GM19099 (cell line): ENCODE results near the gene PARK7.

Experiments used
- POLR2A ChIP-seq: IDR thresholded peaks from 3 replicates; pipeline ENCODE4 v1.6.1; 2011; ENCODE audit warnings: low read depth; ENCODE audit not compliant: insufficient read length; ENCODE audit errors: extremely low read depth

Gene PARK7

DNA sequence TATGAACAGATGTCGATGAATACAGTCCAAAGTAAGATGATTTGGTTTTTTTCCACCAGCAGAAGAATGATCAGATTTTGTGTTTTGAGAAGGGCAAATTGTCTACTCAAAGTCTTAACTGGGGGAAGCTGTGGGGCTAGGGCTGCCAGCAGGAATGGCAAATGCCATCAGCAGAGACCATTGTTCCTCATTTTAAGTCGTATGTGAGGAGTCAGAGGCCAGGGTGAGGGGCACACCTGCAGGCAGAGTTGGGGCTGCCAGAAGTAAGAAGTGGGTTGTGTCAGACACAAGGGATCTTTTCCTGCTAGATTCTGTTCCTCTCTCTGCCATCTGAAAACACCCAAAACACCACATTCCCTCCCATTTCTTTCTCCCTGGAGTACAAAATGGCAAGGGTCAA lies 8.7 kb downstream of the PARK7 start:
- TF ChIP-seq POLR2A, result no peak

DNA sequence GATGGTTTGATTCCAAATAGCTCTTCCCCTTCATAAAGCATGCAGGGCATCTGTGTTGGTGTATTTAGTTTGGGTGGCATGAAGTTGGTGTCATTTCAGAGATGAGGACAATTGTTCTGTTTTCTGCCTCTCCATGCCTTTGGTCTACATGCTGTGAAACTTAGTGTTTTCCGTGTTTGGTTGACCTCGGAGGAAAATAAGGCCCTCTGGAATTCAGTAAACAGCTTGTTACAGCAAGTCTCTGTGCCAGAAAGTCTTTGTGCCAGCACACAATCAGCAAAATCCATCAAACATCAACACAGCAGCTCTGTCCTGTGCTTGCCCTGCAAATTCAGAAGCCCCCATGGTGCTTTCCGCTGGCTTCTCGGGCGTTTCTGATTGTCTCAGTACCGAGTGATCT lies 9.5 kb downstream of the PARK7 start:
- no peak for TF ChIP-seq POLR2A

DNA sequence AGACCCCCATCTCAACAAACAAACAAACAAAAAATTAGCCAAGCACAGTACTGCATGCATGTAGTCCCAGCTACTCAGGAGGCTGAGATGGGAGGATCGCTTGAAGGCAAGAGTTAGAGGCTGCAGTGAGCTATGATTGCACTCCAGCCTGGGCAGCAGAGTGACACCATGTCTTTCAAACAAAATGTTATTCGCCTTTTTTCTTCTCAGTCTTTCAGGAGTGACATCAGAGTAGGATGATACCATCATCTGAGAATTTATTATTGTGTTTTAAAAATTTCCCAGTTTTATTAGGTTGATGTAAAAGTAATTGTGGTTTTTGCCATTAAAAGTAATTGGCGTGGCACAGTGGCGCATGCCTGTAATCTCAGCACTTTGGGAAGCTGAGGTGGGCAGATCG lies 10.8 kb downstream of the PARK7 start:
- TF ChIP-seq POLR2A, result no peak

DNA sequence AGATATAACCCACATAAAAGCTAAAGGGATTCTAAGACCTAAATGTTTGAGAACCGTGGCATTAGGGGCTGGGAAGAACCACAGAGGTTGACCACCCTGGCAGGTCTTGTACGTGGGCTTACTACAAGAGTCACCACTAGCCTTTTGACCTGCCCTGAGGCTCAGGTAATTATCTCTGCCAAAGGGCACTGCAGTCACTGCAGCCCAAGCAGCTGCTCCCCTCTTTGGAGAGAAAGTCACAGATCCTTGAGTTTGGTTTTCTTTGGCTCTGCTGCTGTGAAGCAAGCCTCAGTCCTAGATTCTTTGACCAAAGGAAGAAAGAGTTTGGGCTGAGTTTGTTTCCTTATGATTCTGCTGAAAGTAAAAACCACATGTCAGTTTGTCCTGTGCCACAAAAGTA lies 11.6 kb downstream of the PARK7 start:
- no peak for TF ChIP-seq POLR2A

DNA sequence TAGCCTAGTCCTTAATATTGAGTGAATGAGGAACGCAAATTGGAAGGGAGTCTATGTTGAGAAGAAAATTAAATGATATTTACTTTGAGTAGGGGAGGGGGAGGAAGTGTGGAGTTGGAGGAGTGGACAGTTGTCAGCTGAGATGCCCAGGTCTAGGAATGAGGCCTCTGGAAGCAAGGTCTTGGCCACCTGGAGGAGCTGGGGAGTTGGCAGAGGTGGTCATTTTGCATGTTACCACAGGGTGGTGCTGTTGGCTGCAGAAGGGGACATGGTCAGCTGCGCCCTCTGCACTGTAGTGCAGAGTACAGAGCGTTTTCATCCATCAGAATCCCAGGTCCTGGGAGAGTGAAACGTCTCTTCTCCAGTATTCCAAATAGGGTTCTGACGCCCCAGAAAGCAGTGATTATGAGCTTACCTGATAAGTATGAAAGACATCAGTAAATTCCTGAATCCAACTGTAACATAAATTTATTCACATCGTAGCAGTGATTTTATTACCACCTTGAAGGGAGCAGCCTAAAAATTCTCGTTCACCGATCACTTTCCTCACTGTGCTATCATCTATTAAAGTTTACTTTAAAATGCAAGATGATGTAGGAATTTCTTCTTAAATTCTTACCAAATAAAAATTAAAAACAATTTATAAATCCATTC lies 13.8 kb downstream of the PARK7 start:
- TF ChIP-seq POLR2A, result no peak

- TF ChIP-seq POLR2A, result no peak
Measured at GRCh38 chr1:7980984-7981383, 19.5 kb downstream of the PARK7 start.

- no peak for TF ChIP-seq POLR2A
Measured at GRCh38 chr1:7983086-7983778, 21.7 kb downstream of the PARK7 start.

- TF ChIP-seq POLR2A, result no peak
Measured at GRCh38 chr1:7984811-7985210, 23.3 kb downstream of the PARK7 start.

DNA sequence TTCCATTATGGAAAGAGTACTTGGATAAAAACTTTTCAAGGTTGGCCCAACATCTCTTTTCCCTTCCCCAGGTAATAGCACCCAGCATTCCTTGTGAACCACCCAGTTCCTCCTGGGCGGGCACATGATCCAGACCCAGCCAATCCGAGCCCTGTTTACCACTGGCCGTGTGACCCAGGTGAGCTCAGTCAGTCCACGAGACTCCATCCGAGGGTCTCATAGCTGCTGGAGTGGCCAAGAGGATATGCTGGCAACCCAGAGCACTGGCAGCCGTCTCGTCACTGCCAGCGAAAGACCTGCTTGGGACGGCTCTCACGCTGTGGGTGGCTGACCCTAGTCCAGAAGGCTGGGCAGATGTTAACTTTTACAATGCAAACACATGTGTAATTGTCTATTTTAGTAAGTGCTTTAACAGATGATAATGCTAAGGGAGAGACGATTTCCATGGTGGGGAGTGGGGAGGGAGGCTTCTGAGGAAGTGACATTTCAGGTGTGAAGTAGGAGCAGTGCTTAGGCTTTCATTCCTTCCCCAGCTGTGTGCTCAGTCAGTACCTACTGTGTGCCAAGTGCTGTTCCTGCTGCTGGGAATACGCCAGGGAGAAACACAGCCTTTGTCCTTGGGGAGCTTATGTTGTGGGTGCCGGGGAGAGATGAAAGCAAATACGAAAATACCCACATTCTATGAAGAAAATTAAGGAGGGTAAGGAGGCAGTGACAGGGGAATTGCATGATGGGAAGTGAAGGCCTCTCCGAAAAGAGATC lies 24.5 kb downstream of the PARK7 start:
- TF ChIP-seq POLR2A, result no peak

GRCh38 chr1:7987528-7987927 lies 26.0 kb downstream of the PARK7 start:
- no peak for TF ChIP-seq POLR2A

DNA sequence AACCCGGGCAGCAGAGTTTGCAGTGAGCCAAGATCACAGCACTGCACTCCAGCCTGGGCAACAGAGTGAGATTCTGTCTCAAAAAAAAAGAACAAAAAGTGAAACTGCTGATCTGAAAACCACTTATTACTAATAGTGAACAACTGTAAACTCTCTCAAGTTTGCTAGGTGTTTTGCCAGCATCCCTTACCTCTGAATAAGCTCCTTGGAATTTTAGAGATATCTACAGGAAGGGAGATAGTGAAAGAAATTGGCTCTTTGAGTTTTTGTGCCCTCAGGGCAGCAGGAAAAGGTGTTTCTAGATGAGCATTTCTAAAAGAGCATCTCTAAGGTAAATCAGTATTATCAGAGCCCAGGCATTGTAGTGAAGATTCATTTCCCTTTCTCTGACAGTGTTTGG lies 27.1 kb downstream of the PARK7 start:
- no peak for TF ChIP-seq POLR2A

DNA sequence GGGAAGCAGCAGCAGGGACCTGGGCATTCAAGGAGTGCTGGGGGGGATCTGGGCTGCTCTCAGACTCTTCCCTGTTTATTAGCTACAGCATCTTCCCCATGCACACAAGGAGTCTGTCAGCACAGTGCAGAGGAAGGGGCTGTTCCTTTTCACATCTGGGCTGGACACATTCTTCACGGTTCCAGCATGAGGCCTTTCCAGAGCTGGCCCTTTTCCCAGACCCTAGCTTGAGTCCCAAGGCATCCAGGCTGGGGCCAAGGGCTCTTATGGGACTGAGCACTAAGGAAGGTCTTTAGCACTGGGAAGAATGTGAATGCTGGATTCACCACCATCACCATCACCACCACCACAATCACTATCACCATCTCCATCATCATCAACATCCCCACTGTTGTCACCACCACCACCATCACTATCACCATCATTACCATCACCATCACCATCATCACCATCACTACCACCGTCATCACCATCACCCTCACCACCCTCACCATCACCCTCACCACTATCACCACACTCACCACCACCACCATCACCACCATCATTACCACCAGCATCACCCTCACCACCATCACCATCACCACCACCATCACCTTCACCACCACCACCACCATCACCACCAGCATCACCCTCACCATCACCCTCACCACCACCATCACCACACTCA lies 28.4 kb downstream of the PARK7 start:
- TF ChIP-seq POLR2A, result no peak

DNA sequence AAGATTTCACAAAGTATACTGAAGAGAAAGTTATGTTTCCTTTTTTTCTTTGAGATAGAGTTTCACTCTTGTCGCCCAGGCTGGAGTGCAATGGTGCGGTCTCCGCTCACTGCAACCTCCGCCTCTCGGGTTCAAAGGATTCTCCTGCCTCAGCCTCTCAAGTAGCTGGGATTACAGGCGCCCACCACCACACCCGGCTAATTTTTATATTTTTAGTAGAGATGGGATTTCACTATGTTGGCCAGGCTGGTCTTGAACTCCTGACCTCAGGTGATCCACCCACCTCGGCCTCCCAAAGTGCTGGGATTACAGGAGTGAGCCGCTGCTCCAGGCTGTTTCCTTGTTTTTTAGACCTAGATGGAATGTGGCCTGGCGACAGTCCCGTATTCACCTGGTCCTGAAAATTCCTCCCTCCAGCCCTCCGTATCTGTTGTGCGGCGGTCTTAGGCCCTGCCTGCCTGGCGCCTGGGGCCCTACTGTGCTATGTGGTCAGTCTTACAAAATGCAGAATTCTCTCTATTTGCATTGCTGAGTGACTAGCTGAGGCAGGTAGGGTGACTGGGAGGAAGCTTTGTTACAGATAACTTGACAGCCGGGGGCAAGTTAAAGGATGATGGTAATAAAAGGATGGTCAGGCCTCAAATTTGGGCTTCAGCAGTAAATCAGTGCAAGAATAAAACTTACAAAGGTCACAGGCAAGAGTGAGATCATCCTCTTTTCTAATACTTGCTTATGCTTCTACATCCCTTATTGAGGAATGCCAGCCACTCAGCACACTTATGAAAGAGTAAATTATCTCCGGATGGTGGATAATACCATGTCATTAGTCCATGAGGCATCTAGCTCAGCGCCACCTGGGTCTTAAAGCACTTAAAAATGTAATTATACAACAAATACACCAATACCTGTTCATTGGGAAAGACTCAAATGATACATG lies 30.3 kb downstream of the PARK7 start:
- TF ChIP-seq POLR2A, result no peak

- no peak for TF ChIP-seq POLR2A
Measured at GRCh38 chr1:7992885-7993284, 31.4 kb downstream of the PARK7 start.
